Mesodermal cell (in vitro differentiated cells): ENCODE measurements around the gene COP1.
"Not testable (repeated sequence)": the region's sequence is repeated elsewhere in the genome, so short reads cannot be mapped to it uniquely, and the experiment has no call there.

Source experiments
- H3K27ac ChIP-seq: 2 replicates; pipeline ENCODE4 v1.7.0; 2013; ENCODE audit warnings: mild to moderate bottlenecking, low read depth, low read length, moderate library complexity; ENCODE audit not compliant: severe bottlenecking
- H3K36me3 ChIP-seq: 2 replicates; pipeline ENCODE4 v1.7.1; 2013; ENCODE audit warnings: mild to moderate bottlenecking, low read length, moderate library complexity; ENCODE audit not compliant: control insufficient read depth, insufficient read depth
- H3K4me1 ChIP-seq: one replicate; pipeline ENCODE4 v1.7.1; 2013; ENCODE audit warnings: mild to moderate bottlenecking, low read length; ENCODE audit not compliant: insufficient read depth, control insufficient read depth, poor library complexity, severe bottlenecking
- H3K4me3 ChIP-seq: 2 replicates; pipeline ENCODE4 v1.7.0; 2013; ENCODE audit warnings: low read length, control low read depth, mild to moderate bottlenecking; ENCODE audit not compliant: insufficient read depth, poor library complexity, severe bottlenecking; ENCODE audit errors: extremely low read depth
- H3K9me3 ChIP-seq: 2 replicates; pipeline ENCODE4 v1.7.1; 2013; ENCODE audit warnings: mild to moderate bottlenecking, low read length, moderate library complexity; ENCODE audit not compliant: control insufficient read depth
- WGBS, 2 experiments: methylation state at CpG; one replicate each; pipeline ENCODE4 v1.1.5; 2013; ENCODE audit warnings: missing lambda C conversion rate in 2 of 2; ENCODE audit not compliant: insufficient coverage in 2 of 2; 5-methylcytosine and 5-hydroxymethylcytosine counted together

The COP1 gene

GRCh38 chr1:176220100-176220689 is 13.1 kb upstream of the COP1 start:
- Histone ChIP-seq H3K9me3 (no peaks in the 10 kb centered on the region), H3K27ac (no peak overlapping the region), H3K4me1 (no peaks in the 10 kb centered on the region), H3K36me3 (no peaks in the 10 kb centered on the region), H3K4me3 (no peak overlapping the region)
- 80 to 81% methylated on average over 5 to 6 of the region's 8 CpGs for WGBS, 2 experiments

GRCh38 chr1:176217461-176218099 is 10.5 kb upstream of the COP1 start:
- Histone ChIP-seq H3K4me1 (no peaks in the 10 kb centered on the region), H3K4me3 (no peak overlapping the region), H3K27ac (no peak overlapping the region), H3K9me3 (no peaks in the 10 kb centered on the region), H3K36me3 (no peaks in the 10 kb centered on the region)

- H3K4me3 ChIP-seq: no peak overlapping the region
- no CpG with 5 or more reads among the region's 1 CpG for WGBS, 2 experiments
- no peak overlapping the region for H3K27ac ChIP-seq
- no peaks in the 10 kb centered on the region for H3K36me3 ChIP-seq
- no peaks in the 10 kb centered on the region for H3K4me1 ChIP-seq
- H3K9me3 ChIP-seq: no peaks in the 10 kb centered on the region
Observed at GRCh38 chr1:176216031-176216430, 8.9 kb upstream of the COP1 start.

DNA sequence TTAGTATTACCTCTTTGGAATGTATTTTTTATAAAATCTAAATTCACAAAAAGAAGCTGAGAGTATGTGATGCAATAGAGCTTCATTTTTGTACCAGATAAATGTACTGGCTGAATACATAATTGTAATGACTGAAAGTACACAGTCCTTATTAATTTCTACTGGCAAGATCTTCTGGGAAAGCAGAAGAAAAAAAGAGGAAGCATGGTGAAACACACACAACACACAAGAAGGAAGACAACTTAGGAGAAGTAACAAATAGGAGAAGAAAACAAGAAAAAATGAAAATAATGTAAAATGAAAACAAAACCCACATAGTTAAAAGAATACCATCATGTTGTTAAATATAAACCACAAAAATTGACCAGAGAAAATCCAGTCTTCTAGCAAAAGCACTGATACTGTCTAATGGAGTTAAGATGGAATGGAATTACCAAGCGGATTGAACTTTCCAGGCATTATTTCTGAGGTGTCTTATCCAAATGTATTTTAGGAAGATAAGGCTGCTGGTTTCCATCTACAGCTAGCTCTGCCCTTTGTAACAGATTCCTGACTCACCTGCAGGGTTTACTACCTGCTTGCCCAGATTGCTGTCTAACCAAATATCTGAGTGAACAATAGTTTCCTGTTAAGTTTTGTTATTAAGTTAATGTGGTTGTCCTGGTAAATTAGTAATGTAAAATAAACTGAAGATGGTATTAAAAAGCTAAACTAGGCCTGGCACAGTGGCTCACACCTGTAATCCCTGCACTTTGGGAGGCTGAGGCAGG is 4.5 kb upstream of the COP1 start:
- no peaks in the 10 kb centered on the region for H3K4me1 ChIP-seq
- no peaks in the 10 kb centered on the region for H3K36me3 ChIP-seq
- H3K4me3 ChIP-seq: no peak overlapping the region
- H3K9me3 ChIP-seq: no peaks in the 10 kb centered on the region
- 71 to 100% methylated on average over 1 of the region's 1 CpG for WGBS, 2 experiments
- no peak overlapping the region for H3K27ac ChIP-seq

- peak overlapping the region; percentile 89 for H3K27ac ChIP-seq
Observed at GRCh38 chr1:176208034-176208433, 948 bp upstream of the COP1 start.

GRCh38 chr1:176206006-176206960 is 803 bp downstream of the COP1 start:
- H3K36me3 ChIP-seq: no peaks in the 10 kb centered on the region
- peaks cover 9% of the 10 kb centered on the region for H3K4me1 ChIP-seq
- WGBS, 2 experiments: 0 to 1% methylated on average over 41 to 55 of the region's 58 CpGs
- no peaks in the 10 kb centered on the region for H3K9me3 ChIP-seq
- peak overlapping the region; percentile 80 for H3K4me3 ChIP-seq
- H3K27ac ChIP-seq: peak overlapping the region; percentile 89

More at GRCh38 chr1:176208034-176208433, 948 bp upstream of the COP1 start:
- WGBS, 2 experiments: 75 to 76% methylated on average over 5 to 7 of the region's 9 CpGs
- H3K4me1 ChIP-seq: peaks cover 9% of the 10 kb centered on the region
- H3K36me3 ChIP-seq: no peaks in the 10 kb centered on the region
- no peaks in the 10 kb centered on the region for H3K9me3 ChIP-seq
- peak overlapping the region; percentile 80 for H3K4me3 ChIP-seq

DNA sequence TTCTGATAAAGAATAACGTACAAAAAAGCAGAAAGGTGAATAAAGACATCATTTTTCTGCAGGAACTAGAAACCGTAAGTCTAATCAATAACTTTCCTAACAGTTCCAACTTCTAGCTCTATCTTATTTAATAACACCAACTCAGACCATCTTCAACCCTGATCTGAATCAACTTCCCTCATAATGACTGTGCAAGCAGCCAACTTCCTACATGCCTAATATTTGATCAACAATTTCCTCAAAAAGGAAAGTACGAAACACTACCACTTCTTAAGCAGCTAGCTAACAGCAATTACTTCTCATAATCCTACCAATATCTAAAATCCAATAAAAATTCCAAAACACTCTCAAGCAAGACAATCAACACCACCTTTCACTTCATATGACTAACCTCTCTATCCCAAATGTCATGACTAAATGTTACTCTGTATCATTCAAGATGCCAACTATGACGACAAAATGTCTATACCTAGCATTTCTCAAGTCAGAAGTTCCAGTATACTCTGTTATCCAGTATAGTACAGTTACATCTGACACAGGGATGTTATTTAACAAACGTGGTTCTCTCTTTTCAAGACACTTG is 1.7 kb downstream of the COP1 start:
- Histone ChIP-seq H3K36me3 (no peaks in the 10 kb centered on the region), H3K9me3 (no peaks in the 10 kb centered on the region), H3K4me3 (peak overlapping the region; percentile 80), H3K4me1 (peaks cover 9% of the 10 kb centered on the region), H3K27ac (no peak overlapping the region)
- 74 to 83% methylated on average over 3 of the region's 5 CpGs for WGBS, 2 experiments

DNA sequence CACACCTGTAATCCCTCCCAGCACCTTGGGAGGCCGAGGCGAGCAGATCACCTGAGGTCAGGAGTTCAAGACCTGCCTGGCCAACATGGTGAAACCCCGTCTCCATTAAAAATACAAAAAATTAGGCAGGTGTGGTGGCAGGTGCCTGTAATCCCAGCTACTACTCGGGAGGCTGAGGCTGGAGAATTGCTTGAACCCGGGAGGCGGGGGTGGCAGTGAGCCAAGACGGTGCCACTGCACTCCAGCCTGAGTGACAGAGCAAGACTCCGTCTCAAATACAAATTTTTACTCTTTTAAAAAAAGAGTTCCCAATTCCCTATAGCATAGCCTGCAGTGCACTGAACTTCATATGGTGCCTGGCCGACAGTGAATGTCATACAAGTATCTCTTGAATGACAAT is 2.4 kb downstream of the COP1 start:
- not testable (repeated sequence) for H3K36me3 ChIP-seq, H3K27ac ChIP-seq, H3K9me3 ChIP-seq, H3K4me1 ChIP-seq
- WGBS, 2 experiments: 85 to 93% methylated on average over 7 to 8 of the region's 9 CpGs
- H3K4me3 ChIP-seq: peak overlapping the region; percentile 80

GRCh38 chr1:176203735-176204134 is 3.4 kb downstream of the COP1 start:
- Histone ChIP-seq H3K36me3 (no peaks in the 10 kb centered on the region), H3K27ac (no peak overlapping the region), H3K4me3 (no peak overlapping the region), H3K9me3 (no peaks in the 10 kb centered on the region), H3K4me1 (peaks cover 9% of the 10 kb centered on the region)
- 87% methylated on average over 2 of the region's 4 CpGs; no CpG with 5 or more reads in 1 of the 2 experiments for WGBS, 2 experiments

DNA sequence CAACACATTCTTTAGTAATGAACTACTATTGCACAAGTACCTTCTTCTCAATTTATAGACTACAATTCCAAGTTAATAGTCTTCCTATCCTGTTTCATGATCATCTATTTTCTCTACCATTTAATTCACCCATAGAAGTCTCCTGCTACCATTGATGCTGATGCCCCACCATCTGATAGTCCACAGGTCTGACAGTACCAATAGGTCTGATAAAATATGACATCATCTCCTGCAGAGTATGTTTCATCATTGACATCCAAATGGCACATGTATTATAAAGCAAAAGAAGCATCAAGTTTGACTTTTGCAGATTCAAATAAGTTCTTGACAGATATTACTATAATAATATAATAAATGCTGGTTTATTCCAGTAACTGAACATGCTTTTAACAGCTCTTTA is 5.5 kb downstream of the COP1 start:
- Histone ChIP-seq H3K27ac (no peak overlapping the region), H3K9me3 (no peaks in the 10 kb centered on the region), H3K36me3 (no peaks in the 10 kb centered on the region), H3K4me3 (no peak overlapping the region), H3K4me1 (peaks cover 9% of the 10 kb centered on the region)
